ENCODE results near the gene SCGB3A1. TPM values are rescaled to one million over a fixed set of nuclear protein-coding genes. Genes with fewer than 3 reads are reported as not detected.

The SCGB3A1 gene
- total RNA-seq, 3 donors from 2014 or later, result not detected

DNA sequence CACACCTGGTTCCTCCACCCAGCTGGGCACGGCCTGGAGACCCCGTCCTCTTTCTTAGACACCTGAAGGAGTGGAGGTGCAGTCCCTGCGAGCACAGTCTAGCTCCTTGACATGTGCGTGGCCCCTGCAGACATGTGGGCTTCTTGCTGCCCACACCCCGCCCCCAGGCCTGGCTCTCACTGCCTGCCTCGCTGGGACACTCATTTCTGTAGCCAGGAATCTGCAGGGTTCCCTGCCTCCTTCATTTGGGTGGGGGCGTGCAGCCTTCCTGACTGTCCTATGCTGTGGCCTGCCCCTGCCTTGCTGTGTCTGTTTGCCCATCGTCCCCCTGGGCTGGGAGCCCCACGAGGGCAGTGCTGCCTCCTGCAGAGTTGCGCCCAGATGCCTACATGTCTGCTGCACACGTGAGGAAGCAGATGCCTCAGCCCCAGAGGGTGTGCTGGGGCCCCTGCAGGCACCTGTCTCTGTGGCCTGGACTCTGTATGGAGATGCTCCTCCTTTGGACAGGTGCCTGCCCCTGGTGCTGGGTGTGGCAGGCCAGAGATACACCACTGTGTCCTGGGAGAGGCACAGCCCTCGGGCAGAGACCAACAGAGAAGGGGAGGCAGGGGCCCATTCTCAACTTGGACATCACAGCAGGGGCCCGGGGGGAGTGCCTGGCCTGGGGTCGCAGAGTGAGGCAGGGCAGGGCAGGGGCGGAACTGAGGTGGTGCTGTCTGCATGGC is 35.5 kb upstream of the SCGB3A1 start:
- no peak for ATAC-seq
- DNase-seq, result no peak
- no peaks in the 10 kb centered on the region for H3K4me1 ChIP-seq (ENCODE audit: low read depth)
- intact Hi-C loops (cut with DNase I, micrococcal nuclease), result no loop called here
- no peak overlapping the region for H3K4me3 ChIP-seq
- H3K36me3 ChIP-seq (ENCODE audit: low read depth), result no peaks in the 10 kb centered on the region
- TF ChIP-seq, protein P1, sequence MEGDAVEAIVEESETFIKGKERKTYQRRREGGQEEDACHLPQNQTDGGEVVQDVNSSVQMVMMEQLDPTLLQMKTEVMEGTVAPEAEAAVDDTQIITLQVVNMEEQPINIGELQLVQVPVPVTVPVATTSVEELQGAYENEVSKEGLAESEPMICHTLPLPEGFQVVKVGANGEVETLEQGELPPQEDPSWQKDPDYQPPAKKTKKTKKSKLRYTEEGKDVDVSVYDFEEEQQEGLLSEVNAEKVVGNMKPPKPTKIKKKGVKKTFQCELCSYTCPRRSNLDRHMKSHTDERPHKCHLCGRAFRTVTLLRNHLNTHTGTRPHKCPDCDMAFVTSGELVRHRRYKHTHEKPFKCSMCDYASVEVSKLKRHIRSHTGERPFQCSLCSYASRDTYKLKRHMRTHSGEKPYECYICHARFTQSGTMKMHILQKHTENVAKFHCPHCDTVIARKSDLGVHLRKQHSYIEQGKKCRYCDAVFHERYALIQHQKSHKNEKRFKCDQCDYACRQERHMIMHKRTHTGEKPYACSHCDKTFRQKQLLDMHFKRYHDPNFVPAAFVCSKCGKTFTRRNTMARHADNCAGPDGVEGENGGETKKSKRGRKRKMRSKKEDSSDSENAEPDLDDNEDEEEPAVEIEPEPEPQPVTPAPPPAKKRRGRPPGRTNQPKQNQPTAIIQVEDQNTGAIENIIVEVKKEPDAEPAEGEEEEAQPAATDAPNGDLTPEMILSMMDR (IDR thresholded peaks at IDR 0.05), result no peak
- no peaks in the 10 kb centered on the region for H3K9me3 ChIP-seq

DNA sequence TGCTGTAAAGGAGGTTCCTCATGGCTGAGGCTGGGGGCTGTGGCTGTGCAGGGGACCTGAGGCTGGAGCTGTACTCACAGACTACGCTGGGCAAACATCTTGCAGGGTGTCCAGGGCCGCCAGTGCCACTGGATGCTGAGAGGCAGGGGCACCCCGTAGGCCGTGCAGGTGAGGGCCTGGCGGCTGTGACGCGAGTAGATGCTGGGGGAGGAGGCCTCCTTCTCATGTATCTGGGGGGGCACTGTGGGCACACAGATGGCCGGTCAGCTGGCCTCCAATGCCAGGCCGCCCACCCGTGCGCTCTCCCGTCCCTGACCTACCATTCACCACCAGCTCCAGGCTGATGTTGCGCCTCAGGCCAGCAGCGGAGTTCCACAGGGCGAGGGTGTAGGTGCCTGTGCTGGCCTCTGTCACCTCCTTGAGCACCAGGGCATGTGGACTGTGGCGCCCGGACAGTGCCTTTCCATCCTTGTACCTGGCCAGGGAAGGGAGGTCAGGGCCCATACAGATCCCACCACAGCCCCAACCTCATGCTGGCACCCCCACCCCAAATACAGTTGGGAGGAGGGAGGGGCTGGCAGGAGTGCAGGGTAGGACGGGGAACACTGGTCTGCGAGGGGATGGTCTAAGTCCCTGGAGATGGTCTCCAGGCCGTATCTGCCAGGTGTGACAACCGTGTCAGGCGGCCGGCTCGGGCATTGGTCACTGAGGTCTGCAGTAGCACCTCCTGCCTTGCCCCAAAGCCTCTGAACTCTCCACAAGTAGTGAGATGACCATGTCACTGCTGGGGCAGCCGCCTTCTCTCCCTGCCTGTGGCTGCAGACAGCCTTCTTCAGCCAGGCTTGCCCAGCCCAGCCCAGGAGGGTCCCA is 34.7 kb upstream of the SCGB3A1 start:
- intact Hi-C loops (cut with DNase I, micrococcal nuclease), result no loop called here
- Histone ChIP-seq H3K4me1 (ENCODE audit: low read depth) (no peaks in the 10 kb centered on the region), H3K36me3 (ENCODE audit: low read depth) (no peaks in the 10 kb centered on the region), H3K9me3 (no peaks in the 10 kb centered on the region), H3K4me3 (no peak overlapping the region)
- DNase-seq (no peak), ATAC-seq (no peak)
- TF ChIP-seq, protein P1 (IDR thresholded peaks at IDR 0.05), result no peak

DNA sequence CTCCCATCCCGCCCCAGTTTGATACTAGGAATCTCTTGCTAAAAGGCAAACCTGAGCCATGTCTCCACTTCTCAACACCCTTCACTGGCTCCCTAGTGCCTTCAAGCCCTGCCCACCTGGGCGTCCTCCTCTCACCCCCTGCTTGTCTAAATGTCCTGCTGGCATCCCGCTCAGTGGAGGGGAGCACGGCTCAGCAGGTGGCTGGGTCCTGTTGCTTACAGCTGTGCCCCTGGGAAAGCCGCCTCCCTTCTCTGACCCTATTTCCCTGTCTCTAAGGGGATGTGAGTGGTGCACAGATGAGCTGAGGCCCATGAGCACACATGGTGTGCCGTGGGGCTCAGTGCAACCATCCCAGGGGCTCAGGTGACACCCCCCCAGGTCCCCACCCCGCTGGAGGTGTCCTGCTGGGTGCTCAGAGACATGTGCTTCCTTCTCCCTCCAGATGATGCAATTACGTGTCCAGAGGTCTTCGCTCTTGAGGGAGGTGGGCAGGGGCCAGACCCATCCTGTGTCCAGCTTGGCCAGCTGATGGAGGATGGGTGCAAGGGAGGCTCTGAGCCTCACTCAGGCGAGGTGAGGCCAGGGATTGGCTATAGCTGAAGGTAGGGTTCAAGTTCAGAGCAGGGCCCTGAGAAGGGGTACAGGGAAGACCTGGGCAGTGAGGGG is 34.0 kb upstream of the SCGB3A1 start:
- ATAC-seq, result no peak
- Histone ChIP-seq H3K4me1 (ENCODE audit: low read depth) (no peaks in the 10 kb centered on the region), H3K4me3 (no peak overlapping the region), H3K9me3 (no peaks in the 10 kb centered on the region), H3K36me3 (ENCODE audit: low read depth) (no peaks in the 10 kb centered on the region)
- TF ChIP-seq, protein P1 (IDR thresholded peaks at IDR 0.05), result no peak
- no peak for DNase-seq
- intact Hi-C loops (cut with DNase I, micrococcal nuclease), result no loop called here

DNA sequence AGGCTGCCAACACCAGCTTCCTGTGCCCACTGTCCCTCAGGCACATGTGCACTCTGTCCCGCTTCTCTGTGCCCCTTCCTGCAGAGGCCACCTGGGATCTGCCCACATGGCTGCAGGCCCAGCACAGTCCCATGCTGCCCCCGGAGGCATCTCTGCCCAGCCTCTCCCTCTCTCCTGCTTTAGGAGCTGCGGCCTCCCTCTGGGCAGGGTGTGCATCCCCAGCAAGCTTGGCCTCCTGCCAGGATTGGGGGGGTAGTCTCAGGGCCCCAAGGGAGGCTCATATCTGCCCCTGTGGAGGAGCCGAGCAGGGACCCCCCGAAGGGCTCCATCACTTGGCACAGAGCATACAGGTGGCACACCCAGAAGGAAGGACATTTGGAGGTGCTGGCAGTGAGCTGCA is 33.3 kb upstream of the SCGB3A1 start:
- intact Hi-C loops (cut with DNase I, micrococcal nuclease), result no loop called here
- H3K9me3 ChIP-seq, result no peaks in the 10 kb centered on the region
- no peaks in the 10 kb centered on the region for H3K4me1 ChIP-seq (ENCODE audit: low read depth)
- no peak for ATAC-seq
- TF ChIP-seq, protein P1 (IDR thresholded peaks at IDR 0.05), result no peak
- no peak for DNase-seq
- H3K36me3 ChIP-seq (ENCODE audit: low read depth), result no peaks in the 10 kb centered on the region
- no peak overlapping the region for H3K4me3 ChIP-seq

DNA sequence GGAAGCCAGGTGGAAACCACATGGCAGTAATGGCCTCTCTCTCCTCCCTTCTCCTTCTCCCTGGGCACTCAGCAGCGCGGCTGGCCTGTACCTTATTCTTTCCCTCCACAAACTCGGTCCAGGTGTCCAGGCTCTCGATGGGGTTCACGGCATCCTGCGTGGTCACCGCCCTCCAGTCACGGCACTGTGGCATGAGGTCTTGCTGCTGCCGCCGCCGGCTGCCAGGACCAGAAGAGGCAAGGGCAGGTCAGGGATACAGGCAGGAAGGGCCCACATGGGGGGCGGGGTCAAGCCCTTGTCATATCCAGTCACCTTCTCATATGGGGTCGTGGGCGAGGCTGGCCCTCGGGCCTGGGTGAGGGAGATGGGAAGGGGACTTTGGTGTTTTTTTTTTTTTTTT is 32.5 kb upstream of the SCGB3A1 start:
- ATAC-seq, result no peak

More for the DNA sequence above, 32.5 kb upstream of the SCGB3A1 start:
- H3K9me3 ChIP-seq, result no peaks in the 10 kb centered on the region
- DNase-seq, result no peak
- no peaks in the 10 kb centered on the region for H3K36me3 ChIP-seq (ENCODE audit: low read depth)
- no peak overlapping the region for H3K4me3 ChIP-seq
- TF ChIP-seq, protein P1 (IDR thresholded peaks at IDR 0.05), result no peak
- H3K4me1 ChIP-seq (ENCODE audit: low read depth), result no peaks in the 10 kb centered on the region
- intact Hi-C loops (cut with DNase I, micrococcal nuclease), result no loop called here
